HG02678 (cell line): ENCODE results near the gene OR6B1.
"Not testable (repeated sequence)": the region's sequence is repeated elsewhere in the genome, so short reads cannot be mapped to it uniquely, and the experiment has no call there.

Experiments used
- ATAC-seq: cut with Tn5 transposase; IDR thresholded peaks from one replicate; pipeline ENCODE4 v1.9.1; 2021; ENCODE audit warnings: mild to moderate bottlenecking, moderate library complexity; ENCODE audit not compliant: unreplicated experiment

OR6B1 gene

GRCh38 chr7:144004703-144005102 is 4.6 kb downstream of the OR6B1 start:
- no peak for ATAC-seq

- no peak for ATAC-seq
These were observed 6.0 kb downstream of the OR6B1 start for GRCh38 chr7:144006029-144006691.

- ATAC-seq, result no peak
These were observed 6.5 kb downstream of the OR6B1 start for GRCh38 chr7:144006692-144007042.

DNA sequence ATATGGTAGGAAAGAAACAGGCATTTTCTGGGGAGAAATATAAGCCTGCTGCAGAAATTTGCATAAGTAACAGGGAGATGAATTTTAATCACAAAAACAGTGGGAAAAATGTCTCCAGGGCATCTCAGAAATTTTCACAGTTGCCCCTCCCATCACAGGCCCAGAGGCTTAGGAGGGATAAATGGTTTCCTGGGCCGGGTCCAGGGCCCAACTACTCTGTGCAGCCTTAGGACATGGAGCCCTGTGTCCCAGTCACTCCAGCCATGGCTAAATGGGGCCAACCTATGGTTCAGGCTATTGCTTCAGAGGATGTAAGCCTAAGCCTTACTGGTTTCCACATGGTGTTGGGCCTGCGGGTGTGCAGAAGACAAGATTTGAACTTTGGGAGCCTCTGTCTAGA is 9.2 kb downstream of the OR6B1 start:
- ATAC-seq, result no peak

GRCh38 chr7:144010061-144010460 is 9.9 kb downstream of the OR6B1 start:
- not testable (repeated sequence) for ATAC-seq

DNA sequence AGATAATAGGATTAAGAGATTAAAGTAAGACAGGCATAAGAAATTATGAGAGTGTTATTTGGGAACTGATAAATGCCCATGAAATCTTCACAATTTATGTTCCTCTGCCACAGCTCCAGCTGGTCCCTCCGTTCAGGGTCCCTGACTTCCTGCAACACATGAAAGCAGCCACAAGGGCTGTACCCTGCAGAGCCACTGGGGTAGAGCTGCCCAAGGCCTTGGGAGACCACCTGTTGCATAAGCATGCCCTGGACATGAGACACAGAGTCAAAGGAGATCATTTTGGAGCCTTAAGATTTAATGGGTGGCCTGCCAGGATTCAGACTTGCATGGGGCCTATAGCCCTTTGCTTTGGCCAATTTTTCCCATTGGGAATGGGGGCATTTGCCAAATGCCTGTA is 10.7 kb downstream of the OR6B1 start:
- ATAC-seq, result not testable (repeated sequence)

DNA sequence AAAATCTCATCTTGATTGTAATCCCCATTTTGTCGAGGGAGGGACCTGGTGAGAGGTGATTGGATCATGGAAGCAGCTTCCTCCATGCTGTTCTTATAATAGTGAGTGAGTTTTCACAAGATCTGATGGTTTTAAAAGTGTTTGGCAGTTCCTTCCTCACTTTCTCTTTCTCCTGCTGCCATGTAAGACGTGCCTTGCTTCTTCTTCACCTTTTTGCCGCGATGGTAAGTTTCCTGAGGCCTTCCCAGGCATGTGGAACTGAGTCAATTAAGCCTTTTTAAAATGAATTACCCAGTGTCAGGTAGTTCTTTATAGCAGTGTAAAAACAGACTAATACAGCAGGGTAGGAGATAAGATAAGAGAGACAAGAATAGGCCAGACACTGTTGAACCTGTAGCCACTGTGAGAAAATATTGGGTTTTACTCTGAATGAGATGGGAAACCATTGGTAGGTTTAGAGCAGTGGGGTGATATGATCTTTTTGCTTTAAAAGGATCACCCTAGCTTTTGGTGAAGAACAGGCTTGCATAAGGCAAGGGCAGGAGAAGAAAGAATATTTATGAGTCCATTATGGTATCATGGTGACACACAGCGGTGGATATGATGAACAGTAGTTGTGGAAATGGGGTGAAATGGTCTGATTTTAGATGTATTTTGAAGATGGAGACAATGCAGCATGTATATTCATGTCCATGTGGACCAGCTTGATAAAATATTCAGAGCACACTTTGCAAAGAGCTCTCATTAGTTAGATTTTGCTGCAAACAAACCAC is 11.5 kb downstream of the OR6B1 start:
- no peak for ATAC-seq

DNA sequence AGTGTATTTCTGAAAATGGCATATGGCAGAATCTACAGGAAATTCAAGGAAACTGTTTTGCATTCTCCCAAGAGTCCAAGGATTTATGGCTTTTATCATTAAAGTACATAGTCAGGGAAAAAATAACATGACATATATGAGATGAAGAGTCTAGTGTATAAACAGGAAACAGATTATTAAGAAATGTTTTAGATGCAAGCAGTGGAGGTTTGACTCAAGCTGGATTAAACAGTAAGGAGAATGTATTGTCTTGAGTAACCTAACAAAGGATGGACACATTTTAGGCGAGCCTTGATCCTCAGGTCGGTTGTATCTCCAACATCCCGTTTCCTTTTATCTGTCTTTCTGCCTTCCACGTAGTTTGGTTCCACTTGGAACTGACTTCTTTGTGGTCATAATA is 17.9 kb downstream of the OR6B1 start:
- no peak for ATAC-seq

- no peak for ATAC-seq
These were observed 19.3 kb downstream of the OR6B1 start for GRCh38 chr7:144019457-144019856.

DNA sequence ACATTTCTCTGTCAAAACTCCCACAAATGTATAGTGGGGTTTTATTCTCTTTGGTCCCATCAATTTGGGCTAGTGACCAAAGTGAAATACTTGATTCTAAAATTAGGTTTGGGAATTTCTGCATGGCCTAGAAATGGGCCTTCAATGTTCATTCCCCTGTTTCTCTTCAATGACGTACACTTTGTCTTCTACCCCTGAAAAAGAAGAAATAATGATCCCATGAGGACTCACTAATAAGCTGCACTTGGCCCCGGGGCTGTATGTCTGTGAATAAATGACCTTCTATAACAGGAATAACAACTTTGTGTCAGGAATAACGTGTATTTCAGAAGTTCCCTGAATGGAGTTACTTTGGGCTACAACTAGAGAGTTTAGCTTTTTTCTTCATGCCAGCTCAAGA is 20.2 kb downstream of the OR6B1 start:
- no peak for ATAC-seq

DNA sequence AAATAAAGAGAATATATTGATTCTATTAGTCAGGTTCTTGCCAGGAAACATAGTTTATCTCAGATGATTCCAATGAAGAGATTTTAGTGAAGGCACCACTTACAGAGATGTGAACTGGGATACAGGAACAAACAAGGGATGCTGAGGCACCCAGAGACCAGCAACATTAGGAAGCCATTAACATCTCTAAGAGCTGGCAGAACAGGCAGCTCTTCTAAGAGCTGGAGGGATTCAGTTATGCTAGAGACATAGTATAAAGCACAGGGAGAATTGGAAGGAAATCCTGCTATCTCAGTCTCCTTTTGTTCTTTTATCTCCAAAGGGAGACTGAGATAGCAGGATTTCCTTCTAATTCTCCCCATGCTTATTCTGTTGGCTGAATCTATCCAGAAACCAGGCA is 22.0 kb downstream of the OR6B1 start:
- ATAC-seq, result no peak

- no peak for ATAC-seq
These were observed 23.2 kb downstream of the OR6B1 start for GRCh38 chr7:144023171-144023827.

DNA sequence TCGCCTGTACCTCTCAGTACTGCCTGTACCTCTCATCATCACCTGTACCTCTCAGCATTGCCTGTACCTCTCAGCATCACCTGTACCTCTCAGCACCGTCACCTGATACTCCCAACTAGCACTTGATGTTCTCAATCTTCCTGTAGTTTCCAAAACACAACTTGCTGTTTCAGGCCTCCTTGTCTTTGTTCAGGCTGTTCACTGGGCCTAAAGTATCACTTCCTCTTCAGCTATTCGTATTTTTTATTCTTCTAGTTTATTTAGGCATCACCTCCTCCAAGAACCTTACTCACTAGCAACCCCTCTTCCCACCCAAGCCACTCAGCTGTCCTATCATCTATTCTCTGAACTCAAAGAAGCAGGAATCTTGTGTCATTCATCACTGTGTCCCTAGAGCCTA is 24.1 kb downstream of the OR6B1 start:
- ATAC-seq, result no peak

- no peak for ATAC-seq
These were observed 26.2 kb downstream of the OR6B1 start for GRCh38 chr7:144026203-144026883.

GRCh38 chr7:144027070-144027469 is 26.9 kb downstream of the OR6B1 start:
- ATAC-seq, result no peak

DNA sequence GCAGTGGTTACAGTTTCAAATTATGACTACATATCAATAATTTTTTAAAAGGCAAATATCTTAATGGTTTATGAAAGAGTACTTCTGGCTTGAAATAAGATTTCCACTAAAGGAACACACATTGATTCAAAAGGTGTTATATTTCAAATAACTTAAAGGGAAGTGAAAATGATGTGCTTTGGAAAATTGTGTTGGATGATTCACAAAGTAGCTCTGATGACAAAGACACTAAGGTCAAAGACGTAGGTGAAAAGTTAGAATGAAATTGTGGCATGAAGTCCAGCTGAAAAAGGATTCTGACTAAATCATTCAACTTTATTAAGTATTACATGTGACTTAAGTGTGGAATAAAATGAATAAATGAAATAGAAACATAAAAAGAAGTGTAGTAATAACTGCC is 27.9 kb downstream of the OR6B1 start:
- no peak for ATAC-seq

DNA sequence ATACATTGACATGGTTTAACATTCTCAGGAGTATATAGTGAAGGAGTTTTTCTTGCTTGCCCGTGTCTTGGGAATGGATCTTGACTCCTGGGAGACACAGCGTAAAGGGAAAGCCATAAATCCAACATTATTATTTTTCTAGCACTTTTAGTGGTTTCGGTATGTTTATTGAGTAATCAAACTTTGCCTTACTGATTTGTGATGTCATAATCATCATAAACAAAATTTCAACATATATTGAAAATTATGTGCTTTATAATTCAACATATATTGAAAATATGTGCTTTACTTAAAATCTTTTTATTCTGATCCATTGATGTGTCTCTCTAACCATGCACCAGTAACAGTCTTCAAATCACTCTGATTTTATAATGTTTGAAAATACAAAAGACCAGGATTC is 28.4 kb downstream of the OR6B1 start:
- ATAC-seq, result no peak

DNA sequence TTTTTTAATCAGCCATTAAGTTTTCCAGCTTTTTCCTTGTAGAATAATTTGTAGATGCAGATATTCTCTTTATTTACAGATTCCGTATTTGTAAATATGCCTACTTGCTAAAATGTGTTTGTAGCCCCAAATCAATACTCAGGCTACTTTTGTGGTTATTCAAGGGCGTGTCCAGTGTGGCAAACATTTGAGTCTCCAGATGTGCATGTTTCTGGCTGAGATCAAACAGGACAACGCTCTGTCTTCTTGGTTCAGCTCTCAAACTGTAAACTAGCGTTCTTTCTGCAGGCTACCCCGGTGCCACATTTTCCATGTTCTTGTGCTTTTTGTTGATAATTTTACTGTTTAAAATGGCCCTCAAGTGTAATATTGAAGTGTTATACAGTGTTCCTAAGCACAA is 32.4 kb downstream of the OR6B1 start:
- no peak for ATAC-seq

GRCh38 chr7:144032985-144033709 is 33.0 kb downstream of the OR6B1 start:
- ATAC-seq, result no peak

DNA sequence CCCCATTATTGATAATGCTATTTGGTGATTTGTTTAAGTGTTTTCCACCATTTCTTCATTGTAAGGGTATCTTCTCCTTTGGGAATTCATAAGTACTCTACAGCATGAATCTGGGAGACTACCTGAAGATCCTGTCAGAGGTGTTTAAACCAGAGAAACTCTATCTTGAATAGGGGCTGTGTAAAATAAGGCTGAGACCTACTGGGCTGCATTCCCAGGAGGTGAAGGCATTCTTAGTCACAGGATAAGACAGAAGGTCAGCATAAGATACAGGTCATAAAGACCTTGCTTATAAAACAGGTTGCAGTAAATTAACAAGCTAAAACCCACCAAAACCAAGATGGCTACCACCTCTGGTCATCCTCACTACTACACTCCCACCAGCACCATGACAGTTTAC is 35.3 kb downstream of the OR6B1 start:
- no peak for ATAC-seq

DNA sequence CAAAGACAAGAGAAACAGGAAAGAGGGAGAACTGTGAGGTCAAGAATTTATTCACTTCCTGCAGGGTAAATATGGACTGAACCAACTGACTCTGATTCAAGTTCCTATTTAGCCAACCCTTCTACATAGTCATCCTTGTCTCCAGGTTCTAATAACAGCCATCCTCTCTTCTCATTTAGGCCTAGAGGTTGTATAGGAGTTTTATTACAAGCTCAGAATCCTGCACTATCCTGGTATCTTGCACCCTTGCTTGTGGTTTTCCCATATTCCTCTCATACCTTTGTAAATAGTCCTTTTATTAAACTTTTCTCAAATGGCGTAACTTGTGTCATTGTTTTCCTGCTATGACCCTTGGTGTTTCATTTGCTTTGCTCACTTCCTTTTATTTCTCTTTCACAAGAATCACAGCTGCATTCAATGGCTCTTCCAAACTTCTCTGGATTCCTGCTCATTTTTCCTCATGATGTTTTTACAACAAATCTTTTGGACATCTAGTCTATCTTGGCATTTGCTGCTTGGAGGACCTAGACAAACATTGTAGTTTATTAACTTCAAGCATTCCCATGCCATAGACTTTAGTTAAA is 36.3 kb downstream of the OR6B1 start:
- no peak for ATAC-seq
